DMS53 (cell line): Measurements from ENCODE around the gene DAZAP1.
A peak's percentile ranks its signal among the peaks of the same experiment; 100 is the strongest.

ENCODE experiments used
- DNase-seq: peaks from one replicate; lab custom pipeline; 2025; lab: John Stamatoyannopoulos, UW

DAZAP1 gene

DNA sequence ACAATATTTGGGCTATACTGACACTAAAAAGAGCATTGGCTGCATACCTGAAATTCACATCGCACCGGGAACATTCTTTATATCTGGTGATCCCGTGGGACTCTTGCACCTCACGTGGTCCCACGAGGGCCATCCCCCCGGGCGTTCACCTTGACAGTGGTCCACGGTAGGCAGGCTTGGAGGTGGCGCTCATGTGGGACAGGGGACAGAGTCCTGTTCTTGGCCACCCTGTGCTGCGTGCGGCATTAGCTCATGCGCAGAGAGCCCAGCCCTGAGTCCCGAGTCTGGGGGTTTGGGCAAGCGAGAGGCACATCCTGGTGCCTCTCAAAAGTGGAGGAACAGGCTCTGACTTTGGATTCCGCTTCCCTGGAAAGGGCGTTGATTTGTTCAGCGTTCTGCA lies 13.5 kb upstream of the DAZAP1 start:
- no peak for DNase-seq

DNA sequence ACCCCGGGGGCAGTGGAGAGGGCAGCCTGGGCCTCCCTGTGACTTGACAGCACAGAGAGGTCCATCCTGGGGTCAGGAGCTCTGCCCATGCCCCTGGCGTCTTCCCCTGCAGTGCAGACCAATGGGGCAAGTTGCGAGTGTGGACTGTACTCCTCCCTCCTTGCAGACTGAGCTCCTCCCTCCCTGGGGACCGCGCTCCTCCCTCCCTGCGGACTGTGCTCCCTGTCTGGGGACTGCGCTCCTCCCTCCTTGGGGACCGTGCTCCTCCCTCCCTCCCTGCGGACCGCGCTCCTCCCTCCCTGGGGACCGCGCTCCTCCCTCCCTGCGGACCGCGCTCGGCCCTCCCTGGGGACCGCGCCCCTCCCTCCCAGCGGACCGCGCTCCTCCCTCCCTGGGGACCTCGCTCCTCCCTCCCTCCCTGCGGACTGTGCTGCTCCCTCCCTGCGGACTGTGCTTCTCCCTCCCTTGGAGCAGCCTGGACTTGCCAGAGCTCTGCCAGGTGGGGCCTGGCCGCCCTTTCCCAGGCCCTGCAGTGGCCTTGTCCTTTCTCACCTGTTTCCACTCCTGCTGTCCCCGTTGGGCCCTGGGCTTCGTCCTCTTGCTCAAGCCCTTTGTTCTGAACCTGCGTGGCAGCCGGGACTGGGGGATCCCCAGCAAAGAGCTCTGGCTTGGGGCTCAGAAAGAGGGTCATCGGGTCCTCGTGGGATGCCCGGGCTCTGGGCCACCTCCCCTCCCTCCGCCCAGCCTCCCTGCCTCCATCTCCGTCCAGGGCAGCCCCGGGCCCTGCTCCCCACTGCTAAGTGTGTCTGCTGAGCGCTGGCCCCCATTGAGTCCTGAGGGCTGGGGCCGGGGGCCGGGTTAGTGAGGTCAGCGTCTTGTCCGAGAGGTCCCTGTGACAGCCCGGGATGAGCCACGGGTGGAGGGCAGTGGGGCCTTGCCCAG lies 12.9 kb upstream of the DAZAP1 start:
- peak; percentile 90 for DNase-seq

DNA sequence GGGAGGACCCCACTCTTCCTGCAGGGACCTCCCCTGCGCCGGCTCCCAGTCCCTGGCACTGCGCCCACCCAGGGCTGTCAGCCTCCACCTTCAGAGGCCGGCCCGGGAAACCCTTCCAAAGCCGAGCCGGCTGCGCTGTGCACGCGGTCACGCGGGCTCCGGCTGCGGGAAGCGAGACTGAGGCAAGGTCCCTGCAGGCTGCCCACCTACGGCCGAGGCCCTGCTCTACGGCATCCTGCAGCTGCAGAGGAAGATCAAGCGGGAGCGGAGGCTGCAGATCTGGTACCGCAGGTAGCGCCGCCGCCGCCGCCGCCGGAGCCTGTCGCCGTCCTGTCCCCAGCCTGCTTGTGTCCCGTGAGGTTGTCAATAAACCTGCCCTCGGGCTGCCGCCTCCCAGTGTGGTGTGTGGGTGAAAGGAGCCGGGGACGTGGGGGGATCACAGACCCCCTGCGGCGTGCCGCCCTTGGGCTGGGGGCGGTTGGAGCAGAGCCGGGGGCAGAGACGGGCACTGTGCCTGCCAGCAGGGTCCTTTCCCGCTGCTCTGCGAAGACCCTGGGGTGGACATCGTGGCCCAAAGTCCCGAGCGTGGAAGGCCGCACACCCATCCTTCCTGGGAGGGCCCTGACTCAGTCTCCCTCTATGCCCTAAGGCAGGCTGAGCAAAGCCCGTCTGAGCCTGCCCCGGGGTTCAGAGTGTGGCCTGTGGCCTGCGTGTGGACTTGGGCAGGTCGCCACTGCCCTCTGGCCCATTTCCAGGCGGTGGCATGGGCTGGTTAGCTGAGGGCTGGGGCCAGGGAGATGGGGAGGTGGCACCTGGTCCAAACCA lies 12.0 kb upstream of the DAZAP1 start:
- peak; percentile 66 for DNase-seq

DNA sequence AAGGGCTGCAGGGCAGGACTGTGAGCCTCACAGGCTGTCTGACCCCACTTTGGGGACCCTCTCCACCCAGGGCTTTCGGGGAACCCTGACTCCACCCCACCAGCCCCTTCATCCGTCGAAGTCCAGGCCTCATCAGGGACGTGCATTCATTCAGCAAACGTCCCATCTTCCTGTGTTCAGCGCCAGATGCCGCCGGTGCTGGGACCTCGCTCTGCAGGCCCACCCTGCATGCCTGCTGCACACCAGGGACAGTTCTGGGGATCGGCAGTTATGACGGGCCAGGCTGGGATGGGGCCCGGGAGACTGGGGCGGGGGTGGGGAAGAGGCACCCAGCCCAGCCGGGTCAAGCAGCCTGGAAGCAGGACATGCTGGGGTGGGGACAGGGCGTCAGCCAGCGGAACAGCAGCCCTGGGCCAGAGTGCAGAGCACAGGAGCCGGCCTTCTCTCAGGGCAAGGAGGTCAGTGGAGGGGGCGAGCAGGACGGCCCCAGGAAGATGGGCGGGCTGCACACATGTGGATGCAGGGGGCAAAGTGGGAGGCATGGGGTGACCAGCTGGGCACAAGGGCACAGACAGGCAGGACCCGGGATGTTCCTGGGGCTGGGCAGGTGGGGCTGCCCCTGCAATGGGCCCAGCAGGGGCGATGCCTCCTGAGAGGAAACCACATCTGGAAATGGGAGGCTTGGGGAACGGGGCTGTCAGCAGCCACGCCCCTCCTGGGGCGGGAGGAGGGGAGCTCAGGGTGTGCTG lies 11.2 kb upstream of the DAZAP1 start:
- DNase-seq = no peak

DNA sequence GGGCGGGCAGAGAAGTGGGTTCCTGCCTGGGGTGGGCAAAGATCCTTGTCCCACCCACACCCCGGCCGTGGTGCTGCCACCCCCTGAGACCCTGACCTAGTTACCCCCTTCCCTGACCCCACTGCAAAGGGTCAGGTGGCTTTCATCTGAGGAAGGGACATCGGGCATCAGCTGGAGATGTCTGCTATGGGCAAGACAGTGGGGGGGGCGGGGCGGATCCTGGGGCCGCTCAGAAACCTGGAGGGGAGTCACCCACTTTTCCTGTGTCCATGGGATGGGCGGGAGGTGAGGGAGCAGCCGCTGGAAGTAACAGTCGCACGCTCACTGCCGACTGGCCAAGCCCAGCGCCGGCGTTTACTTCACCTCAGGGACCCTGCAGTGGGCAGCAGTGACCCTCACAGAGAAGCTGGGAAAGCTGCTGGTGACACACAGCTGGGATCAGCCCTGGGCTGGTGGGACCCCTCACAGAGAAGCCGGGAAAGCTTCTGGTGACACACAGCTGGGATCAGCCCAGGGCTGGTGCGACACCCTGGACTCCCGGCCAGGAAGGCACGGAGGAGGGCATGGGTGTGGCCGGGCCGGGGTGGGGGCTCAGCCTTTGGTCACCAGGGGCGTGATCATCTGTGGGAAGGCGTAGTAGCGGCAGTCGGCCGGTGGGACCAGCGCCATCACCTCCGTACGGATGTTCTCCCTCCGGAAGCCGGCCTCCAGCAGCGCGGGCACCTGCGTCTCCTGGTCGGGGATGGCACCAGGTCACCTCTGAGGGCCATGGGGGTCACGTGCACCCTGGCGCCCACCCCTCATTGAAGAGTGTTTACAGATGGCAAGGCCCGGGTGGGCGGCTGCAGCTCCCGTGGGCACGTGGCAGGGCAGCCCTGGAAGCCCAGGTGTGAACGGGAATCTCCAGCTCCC lies 10.4 kb upstream of the DAZAP1 start:
- DNase-seq = no peak

DNA sequence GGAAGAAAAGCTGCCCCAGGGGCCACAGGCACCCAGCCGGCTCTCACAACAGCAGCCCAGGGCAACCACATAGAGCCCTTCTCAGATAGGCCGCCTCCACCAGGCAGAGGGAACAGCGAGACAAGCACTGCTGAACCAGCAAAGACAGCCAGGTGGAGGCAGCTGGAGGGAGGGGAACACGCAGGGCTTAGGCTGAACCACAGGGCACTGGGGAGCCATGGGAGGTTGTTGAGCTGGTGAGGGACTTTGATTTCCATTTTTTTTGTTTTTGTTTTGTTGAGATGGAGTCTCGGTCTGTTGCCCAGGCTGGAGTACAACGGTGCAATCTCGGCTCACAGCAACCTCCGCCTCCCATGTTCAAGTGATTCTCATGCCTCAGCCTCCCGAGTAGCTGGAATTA lies 9.5 kb upstream of the DAZAP1 start:
- DNase-seq = peak; percentile 24

DNA sequence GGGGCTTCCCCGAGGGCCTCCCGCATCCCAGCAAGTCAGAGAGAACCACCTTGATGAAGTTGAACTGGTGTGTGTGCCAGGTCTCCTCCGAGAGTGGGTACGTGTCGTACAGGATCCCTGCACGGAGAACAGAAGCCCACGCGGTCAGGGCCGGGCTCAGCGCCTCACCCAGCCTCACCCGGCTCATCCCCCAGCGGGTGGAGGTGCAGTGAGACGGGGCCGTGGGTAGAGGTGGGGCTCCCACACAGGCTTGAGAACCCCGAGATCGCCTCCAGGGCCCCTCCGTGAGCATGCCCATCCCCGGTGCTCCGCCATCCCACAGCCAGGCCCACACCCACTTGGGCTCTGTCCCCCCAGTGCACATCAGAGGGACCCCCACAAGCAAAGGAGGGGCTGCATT lies 8.3 kb upstream of the DAZAP1 start:
- DNase-seq = no peak

DNA sequence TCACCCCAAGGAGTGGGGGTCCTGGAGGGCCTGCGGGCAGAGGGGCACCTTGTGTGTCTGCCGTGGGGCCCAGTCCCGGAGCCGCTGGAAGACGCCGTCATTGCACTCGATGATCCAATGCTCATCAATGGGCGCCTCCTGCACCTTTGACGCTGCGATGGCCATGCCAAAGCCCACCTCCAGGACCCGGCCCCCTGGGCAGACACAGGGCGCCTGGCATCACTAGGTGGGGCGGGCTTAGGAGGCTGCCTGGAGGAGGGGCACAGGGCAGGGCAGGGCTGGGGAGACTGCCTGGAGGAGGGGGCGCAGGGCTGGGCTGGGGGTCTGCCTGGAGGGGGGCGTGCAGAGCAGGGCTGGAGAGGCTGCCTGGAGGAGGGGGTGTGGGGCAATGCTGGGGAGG lies 7.6 kb upstream of the DAZAP1 start:
- no peak for DNase-seq

DNA sequence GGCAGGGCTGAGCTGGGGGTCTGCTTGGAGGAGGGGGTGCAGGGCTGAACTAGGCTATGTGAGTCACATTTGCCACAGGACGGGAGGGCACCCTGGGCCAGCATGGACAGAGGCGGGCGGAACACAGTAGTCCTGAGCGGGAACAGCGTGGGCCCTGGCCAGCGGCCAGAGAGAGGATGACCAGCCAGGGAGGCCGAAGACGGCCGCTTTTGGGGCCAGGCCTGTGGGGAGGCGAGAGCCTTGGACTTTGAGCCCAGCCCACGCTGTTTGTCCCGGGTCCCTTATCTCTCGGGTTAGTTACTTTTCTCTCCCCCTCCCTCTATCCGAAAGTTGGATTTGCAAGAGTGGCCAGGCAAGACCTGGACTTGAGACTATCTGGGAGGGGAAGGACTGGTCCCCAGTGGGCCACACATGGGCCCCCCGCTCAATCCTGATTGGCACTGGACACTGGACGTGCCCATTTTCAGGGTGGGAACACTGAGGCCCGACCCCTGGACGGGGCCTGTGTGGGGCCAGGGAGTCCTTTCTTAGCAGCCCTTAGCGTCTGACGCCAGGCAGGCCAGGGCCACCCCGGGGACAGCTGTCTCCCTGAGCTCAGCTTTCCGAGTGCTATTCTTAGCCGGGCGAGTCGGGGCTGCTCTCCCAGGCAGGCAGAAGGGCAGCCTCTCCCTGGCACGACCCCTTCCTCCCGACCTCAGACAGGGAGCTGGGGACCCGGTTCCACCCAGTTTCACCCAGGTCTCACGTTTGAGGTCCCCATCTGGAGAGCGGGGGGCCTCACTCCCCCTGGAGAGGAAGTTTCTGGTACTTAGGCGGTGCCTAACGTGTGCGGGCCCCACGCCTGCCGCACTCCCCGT lies 6.9 kb upstream of the DAZAP1 start:
- peak; percentile 74 for DNase-seq

DNA sequence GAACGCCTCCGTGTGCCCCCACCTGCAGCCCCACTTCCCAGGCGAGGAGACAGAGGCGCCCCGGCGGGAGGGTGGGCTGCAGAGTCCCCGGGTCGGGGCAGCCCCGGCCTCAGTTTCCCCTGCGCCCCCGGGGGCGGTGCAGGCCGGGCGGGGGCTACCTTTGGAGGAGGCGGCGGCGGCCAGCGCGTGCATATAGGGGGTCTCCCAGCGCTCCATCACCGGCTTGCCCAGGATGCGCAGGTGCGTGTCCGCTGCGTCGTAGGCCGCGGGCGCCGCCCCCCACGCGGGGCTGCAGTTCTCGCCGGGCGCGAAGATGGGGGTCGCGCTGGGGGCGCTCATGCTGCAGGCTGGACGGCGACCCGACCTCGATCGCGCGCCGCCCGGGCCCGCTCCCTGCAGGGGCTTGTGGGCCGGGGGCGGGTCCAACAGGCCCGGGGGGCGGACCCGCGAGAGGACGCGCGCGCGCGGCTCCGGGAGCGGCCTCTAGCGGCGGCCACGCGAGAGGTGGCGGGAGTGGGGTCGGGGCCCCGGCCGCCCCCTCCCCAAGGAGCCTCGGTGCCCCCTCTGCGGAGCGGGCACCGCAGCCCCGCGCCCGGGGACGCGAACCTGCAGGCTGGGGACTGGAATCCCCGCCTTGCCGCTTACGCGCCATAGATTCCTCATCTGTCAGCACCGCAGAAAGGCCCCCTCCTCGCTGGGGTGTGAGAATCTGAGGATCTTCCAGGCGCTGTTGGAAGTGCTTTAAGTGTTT lies 6.1 kb upstream of the DAZAP1 start, which contains the start of gene GAMT:
TSS of gene GAMT (minus strand) at position 405 of the 751 bp plus-strand sequence. CDS start at position 339, 66 bp downstream.
- peak; percentile 67 for DNase-seq

DNA sequence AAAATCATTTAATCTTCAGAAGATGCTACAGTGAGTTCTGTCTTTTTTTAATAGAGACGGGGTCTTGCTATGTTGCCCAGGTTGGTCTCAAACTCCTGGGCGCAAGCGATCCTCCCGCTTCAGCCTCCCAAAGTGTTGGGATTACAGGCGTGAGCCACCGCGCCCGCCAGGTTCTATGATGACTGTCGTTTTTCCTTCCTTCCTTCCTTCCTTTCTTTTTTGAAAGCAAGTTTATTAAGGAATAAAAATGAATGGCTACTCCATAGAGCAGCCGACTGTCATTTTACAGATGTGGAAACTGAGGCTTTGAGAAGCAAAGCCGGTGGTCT lies 5.5 kb upstream of the DAZAP1 start:
- DNase-seq = no peak

DNA sequence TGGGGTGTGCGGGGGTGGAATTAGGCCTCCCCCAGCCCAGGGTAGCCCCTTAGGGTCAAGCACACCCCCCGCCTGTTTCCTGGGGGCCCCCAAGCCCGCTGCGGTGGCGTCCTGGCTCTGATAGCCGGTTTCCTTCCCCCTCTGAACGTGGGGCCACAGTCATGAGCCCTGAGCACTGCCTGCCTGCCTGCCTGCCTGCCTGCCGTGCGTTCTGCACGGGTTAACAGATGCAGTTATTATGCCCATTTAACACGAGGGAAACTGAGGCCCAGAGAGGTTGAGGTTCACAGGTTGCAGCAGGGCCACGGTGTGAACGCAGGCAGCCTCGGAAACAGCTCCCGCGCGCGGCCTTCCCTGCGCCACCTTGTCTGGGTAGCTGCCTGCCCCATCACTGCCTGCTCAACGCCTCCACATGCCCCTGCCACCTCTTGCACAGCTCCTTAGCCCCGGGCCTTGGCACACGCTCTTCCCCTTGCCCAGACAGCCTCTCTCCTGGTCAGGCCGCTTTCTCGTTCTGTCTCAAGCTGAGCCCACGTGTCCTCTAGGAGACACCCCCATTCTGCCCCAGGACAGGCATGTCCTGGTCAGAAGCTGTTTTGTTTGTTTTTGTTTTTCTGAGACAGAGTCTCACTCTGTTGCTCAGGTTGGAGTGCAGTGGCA lies 4.8 kb upstream of the DAZAP1 start:
- no peak for DNase-seq

DNA sequence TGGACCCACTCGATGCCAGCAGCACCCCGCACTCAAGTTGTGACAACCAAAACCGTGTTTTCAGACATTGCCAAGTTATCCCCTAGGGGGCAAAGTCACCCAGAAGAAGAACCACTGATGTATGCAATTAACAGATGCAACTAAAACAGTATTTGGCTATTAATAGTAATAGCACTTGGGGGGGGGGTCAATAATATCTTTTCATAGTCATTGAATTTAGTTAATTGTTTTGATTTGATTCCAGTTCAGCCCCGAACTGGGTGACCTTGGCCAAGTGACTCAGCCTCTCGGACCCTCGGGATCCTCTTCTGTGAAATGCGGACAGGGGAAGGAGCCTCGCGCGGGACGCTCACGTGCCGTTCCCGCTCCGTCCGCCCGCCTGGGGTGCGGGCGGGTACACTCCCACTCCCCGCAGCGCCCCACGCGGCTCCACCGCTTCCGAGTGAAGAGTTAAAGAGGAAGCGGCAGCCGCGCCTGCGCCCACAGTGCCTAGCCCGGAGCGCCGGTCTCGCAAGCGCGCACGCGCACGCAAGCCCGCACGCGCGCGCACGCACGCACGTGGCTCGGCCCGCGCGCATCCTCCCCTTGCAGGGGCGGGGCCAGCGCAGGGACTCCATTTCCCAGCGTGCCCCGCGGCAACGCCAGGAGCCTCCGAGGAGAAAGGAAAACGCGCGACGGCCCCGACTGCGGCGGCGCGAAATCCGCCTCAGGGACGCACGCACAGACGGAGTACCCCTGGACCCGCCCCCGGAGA lies 435 bp upstream of the DAZAP1 start:
- DNase-seq = peak; percentile 99

DNA sequence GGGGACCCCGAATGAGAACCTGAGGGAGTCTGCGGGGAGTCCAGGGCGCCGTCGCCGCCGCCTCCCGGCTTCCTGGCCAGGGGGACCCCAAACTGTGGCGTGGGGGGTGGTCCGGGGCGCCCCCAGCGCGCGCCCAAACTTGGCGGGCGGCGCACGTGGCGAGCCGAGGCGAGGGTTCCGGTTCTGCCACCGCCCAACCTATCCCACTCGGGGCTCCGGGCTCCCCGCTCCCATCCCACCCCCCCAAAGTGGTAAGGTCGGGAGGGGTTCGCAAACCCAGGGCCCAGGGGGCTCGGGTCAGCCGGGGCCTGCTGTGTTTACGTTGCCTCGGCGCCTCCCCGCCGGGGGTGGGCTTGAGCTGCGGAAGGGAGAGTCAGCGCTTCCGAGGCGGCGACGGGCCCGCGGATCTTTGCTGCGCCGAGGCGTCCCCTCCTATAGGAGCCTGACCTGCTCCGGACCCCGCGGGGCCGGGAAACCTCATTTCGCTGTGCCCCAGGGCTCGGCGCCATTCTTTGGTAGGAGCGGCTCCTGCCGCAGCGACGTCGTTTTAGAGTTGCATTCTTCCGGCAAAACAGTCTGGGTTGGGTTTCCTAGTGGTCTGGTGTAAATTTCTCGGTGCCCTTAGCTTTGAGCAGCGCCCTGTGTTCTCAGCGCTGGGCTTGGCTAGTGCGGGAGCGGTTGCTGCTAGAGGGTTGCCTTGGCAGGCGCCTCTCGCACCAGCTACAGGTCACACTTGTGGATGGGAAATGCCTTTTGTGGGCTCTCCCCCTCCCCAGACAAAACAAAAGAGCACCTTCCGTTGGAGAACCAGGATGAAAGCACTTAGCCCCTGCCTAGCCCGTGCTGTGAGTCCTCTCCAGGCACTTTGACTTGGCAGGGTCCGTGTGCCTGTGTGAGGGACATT lies 1.2 kb downstream of the DAZAP1 start:
- DNase-seq = peak; percentile 64

DNA sequence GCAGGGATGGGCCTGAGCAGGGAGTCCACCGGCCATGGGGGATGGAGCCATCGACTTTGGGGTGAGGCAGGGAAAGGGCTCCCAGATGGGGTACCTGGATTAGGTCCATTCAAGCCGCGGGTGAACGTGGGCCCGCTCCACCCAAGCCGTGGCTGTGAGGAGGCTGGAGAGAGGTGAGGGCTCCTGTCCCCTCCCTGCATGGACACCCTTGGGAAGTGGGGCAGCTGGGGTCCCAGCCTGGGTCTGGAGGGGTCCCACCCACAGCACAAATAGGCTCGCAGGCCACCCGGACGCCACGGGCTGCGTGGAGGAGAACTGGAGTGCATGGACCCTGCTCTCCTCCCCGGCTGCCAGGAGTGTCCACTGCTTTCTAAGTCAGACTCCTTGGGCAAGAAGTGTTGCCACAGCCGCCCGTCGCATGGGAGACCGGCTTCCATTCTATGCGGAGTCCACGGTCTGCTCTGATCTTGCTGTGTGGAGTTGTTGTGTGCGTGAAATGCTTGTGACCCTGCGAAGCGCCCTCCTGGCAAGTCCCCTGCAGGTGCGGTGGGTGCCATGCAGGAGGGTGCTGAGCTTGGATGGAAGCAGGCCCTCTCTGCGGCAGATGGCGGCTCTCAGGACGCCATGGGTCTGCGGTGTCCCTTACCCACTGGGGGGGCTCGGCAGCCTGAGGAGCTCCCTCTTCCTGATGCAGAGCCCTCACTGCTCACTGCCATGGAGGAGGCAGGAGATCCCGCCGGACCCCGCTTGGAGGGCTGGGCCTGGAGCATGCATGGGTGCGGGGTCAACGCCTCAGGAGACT lies 2.0 kb downstream of the DAZAP1 start:
- DNase-seq = no peak

DNA sequence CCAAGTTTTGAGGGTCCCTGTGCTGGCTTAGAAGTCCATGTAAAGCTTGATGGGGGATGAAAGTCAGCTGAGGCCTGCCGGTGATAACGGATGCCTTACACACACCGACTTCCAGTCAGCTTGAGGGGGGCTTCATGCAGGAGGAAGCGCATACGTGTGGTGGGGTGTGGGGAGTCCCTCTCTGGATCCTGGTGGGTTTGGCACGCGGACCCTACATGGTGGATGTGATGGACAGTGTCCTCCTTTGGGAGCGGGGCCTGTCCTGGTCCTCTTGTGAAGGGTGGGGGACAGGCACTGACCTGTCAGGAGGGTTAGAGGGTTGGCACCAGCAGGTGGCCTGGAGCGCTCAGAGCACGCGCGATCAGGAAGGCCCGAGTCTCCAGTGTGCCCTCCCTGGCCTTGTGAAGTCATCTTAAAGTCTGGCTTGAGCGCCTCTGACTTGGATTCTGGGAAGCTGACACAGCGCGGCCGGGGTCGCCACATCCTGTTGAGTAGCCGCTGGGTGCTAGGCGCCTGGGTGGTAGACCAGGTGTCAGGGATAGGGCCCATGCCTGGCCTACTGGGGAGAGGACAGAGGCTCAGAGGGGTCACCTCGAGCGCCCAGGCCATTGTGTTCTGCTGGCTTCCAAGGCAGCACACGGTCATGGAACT lies 2.9 kb downstream of the DAZAP1 start:
- peak; percentile 27 for DNase-seq
